Naive B cell (primary cell): ENCODE data around the gene PRKCSH. TPM values are rescaled to one million over a fixed set of nuclear protein-coding genes. Genes with fewer than 3 reads are reported as not detected.

ENCODE experiments used
- ATAC-seq, 2 donors: fragments of 150-1000 bp; cut with Tn5 transposase; 2 replicates each; pipeline ENCODE4 v1.10.0; 2021; ENCODE audit warnings: low read depth in 2 of 2, mild to moderate bottlenecking in 2 of 2, moderate library complexity in 2 of 2
- DNase-seq: peaks from one replicate; pipeline ENCODE4 v3.0.0; 2022
- H3K27ac Mint-ChIP-seq, 6 donors: one replicate each; pipeline ENCODE4 v1.8.0; 2020 to 2022; ENCODE audit warnings: mild to moderate bottlenecking in 6 of 6, mixed read lengths in 6 of 6, moderate library complexity in 5 of 6, inconsistent platforms in 2 of 6
- H3K27me3 Mint-ChIP-seq, 3 donors: one replicate each; pipeline ENCODE4 v1.8.0; 2021 to 2022; ENCODE audit warnings: mixed read lengths in 3 of 3, mild to moderate bottlenecking in 1 of 3
- H3K36me3 Mint-ChIP-seq, 2 donors: one replicate each; pipeline ENCODE4 v1.8.0; 2020 to 2022; ENCODE audit warnings: mixed read lengths in 2 of 2, inconsistent platforms in 1 of 2, mild to moderate bottlenecking in 1 of 2
- H3K4me1 Mint-ChIP-seq, 3 donors: one replicate each; pipeline ENCODE4 v1.8.0; 2020 to 2022; ENCODE audit warnings: mixed read lengths in 3 of 3, inconsistent platforms in 1 of 3, mild to moderate bottlenecking in 1 of 3, moderate library complexity in 1 of 3
- H3K4me3 Mint-ChIP-seq, 8 donors: one replicate each; pipeline ENCODE4 v1.8.0; 2020 to 2022; ENCODE audit warnings: mild to moderate bottlenecking in 8 of 8, mixed read lengths in 8 of 8, moderate library complexity in 8 of 8, inconsistent platforms in 2 of 8
- H3K9me3 Mint-ChIP-seq, 7 donors: one replicate each; pipeline ENCODE4 v1.8.0; 2020 to 2022; ENCODE audit warnings: mixed read lengths in 7 of 7, mild to moderate bottlenecking in 5 of 7, inconsistent platforms in 2 of 7, moderate library complexity in 1 of 7
- polyA plus RNA-seq, 6 donors: library from polyadenylated mRNA; unstranded; fragments of 300-500 nt; fragmentation: Illumina TruSeq; gene quantifications; one replicate each; pipeline ENCODE4 v1.2.3, GENCODE V29; 2021; ENCODE audit warnings: low read depth in 6 of 6

The PRKCSH gene
- polyA plus RNA-seq, 6 donors from 2014 or later, result 32.2 to 79.6 (median 46.9) TPM

DNA sequence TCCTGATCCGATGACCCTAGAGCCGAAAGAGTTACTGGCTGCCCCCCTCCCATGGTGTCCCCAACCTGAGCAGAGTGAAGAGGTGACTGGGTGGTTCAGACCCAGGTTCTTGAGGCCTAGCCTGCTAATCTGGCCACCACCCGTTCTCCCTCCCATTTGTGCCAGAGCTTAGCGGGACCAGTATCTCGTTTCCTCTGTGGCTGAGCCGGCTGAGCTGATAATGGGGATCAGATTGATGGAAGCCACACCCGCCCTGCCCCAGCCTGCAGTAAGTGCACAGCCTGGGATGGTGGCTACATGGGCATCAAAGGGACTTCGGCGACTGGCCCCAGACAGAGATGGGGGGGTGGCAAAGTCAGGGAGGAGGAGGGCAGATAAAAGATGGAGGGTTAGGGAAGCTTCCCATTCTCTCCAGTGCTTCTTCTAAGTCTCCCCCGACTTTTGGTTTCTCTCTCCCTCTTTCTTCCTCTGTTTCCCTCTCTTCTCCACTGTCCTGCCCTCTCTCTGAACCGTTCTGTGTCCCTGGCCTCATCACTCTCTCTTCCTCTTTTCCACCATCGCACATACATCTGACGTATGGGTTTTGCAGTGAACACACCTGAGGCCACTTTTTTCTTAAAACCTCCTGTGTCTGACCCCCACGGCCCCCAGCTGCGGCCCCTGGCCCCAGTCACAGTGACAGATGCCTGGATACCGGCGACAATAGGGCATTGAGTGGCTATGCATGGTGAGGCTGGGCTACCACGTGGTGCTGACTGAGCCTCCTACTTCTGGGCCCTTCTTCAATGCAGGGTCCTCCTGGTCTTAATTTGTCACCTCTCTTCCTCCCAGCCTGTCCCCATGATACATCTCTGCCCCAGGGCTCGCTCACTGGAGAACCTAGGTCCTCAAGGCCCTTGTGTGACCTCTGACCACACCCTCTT lies 43.0 kb downstream of the PRKCSH start:
- peak overlapping the region in 2 of 6 donors; percentile 44 to 91 for H3K27ac Mint-ChIP-seq
- H3K27me3 Mint-ChIP-seq, result peaks cover 18 to 57% (median 40%) of the 10 kb centered on the region in 3 donors
- peak; percentile 19 for DNase-seq
- H3K9me3 Mint-ChIP-seq, result peaks cover 0 to 5% (median 0%) of the 10 kb centered on the region in 7 donors
- peaks cover 0 to 4% of the 10 kb centered on the region in 2 donors for H3K36me3 Mint-ChIP-seq
- peaks cover 24 to 32% (median 26%) of the 10 kb centered on the region in 3 donors for H3K4me1 Mint-ChIP-seq
- ATAC-seq, result peak in 1 of 2 donors; percentile 20
- H3K4me3 Mint-ChIP-seq, result peak overlapping the region in 4 of 8 donors; percentile 19 to 67 (median 57)

DNA sequence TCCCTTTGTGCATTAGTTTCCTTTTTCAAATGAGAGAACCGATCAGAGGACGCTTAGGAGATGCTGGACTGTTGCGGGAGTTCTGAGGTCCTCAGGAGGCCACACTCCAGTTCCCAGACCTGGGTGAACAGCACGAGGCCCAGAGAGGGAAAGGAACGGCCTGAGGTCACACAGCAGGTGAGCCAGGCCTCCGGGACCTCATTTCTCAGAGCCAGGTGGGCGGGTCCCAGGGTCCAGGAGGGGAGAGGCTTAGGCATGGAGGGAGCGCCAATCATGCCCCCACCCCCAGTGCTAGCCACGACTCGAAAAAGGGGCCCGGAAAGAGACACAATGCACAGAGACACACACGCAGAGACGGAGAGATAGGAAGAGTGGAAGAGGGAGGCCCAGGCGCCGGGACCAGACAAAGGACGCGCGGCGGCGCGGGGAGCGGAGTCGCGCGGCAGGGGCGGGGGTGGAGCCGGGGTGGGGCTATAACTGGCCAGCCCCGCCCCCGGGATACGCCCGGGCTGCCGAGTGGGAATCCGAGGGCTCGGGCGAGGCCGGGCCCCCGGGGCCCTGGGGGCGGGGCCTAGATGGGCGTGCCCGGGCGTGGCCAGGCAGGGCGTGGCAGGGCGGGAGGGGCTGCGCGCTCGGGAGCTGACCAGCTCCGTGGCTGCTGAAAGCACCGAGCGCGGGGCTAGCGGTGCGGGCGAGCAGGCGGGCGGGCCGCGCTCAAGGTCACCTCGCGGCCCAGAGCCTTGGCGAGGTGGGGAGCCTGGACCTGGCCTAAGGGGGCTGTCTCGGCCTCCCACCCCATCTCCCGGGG lies 43.9 kb downstream of the PRKCSH start:
- Mint-ChIP-seq H3K27me3 (peaks cover 15 to 57% (median 40%) of the 10 kb centered on the region in 3 donors), H3K9me3 (peaks cover 0 to 5% (median 0%) of the 10 kb centered on the region in 7 donors), H3K4me3 (peak overlapping the region in 3 of 8 donors; percentile 19 to 60 (median 54)), H3K4me1 (peaks cover 24 to 32% (median 26%) of the 10 kb centered on the region in 3 donors), H3K36me3 (peaks cover 0 to 4% of the 10 kb centered on the region in 2 donors), H3K27ac (peak overlapping the region in 3 of 6 donors; percentile 44 to 91 (median 73))
- DNase-seq (no peak), ATAC-seq (no peak)

DNA sequence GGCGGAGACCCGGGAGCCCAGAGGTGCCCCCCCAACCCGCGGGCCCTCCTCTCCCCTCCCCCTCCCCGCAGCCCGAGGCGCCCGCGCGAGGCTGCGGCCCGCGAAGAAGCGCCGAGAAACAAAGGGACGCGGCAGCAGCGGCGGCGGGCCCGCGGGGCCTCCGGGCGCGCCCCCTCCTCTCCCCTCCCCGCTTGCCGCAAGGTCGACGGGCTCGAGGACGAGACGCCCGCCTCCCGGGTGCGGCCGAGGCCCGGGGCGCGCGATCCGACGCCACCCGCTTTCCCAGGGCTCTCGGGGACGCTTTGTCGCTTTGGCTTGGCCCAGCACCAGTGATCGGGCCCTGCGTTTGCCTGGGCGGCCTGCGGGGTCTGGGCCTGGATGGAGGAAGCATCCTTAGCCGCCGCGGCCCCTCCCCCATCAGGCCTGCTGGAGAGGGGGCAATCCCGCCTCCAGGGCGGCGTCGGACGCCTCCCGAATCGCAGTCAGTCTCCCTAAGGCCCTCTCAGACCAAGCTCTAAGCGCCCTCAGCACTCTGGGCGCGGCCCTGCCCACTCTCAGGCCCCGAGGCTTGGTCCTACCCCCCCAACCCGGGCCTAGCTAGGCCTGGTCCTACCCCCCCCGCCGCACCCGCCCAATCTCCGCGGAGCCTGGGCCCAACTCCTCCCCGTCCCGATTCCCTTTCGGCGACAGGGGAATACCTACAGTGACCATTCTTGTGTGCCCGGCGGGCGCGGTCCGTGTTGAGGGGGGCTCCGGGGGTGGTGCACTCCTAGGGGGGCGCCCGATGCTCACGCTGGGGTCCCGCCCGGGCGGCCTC lies 44.7 kb downstream of the PRKCSH start:
- ATAC-seq (no peak), DNase-seq (no peak)
- H3K4me1 Mint-ChIP-seq, result peaks cover 24 to 32% (median 26%) of the 10 kb centered on the region in 3 donors
- H3K27me3 Mint-ChIP-seq, result peaks cover 16 to 57% (median 43%) of the 10 kb centered on the region in 3 donors
- peaks cover 3 to 4% of the 10 kb centered on the region in 2 donors for H3K36me3 Mint-ChIP-seq
- peaks cover 0 to 5% (median 0%) of the 10 kb centered on the region in 7 donors for H3K9me3 Mint-ChIP-seq
- peak overlapping the region in 1 of 6 donors; percentile 24 for H3K27ac Mint-ChIP-seq
- H3K4me3 Mint-ChIP-seq, result no peak overlapping the region

DNA sequence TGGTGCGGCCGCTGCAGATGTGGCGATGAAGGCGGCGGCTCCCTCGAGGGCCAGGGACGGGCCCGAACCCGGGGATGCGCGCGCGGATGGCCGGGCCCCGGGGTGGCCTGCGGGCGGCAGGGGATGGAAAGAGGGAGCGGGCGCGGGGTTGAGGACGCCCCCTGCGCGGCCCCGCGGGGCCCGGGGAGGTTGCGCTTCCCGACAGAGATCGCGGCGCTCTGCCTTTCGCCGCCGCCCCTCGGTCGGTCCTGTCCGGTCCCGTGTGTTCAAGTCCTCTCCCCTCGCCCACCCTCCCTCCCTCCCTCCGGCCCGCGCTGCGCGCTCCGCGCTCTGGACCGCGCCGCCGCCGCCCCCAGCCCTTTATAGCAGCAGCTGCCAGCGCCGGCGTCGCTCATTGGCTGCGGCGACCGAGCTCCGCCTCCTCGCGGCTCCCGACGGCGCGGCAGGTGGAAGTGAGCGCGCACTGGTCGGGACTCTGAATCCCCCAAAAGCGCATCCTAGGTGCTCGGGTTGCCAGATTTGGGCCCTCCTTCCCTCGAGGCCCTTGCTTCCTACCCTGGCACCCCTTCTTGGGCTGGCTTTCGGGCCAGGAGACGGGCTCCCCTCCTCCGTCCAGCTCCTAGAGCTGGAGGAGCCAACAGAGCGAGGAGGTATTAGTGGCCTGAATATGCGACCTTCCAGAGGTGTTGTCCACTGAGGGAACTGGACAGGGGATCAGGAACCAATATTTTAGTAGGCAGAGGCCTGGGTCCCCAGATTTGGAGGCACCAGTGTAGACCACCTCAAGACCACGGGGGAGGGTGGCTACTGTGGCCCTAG lies 45.5 kb downstream of the PRKCSH start, which contains the start of gene ELAVL3:
TSS of gene ELAVL3 (minus strand) at position 332 of the 819 bp plus-strand sequence. CDS start 438 bp downstream, outside the sequence.
- peaks cover 3 to 10% of the 10 kb centered on the region in 2 donors for H3K36me3 Mint-ChIP-seq
- peak within 1 kb of the TSS in 4 of 6 donors; percentile 24 to 86 (median 57) for H3K27ac Mint-ChIP-seq
- DNase-seq (no peak), ATAC-seq (no peak)
- peaks cover 18 to 52% (median 45%) of the 10 kb centered on the region in 3 donors for H3K27me3 Mint-ChIP-seq
- H3K9me3 Mint-ChIP-seq, result peaks cover 0 to 5% (median 0%) of the 10 kb centered on the region in 7 donors
- peaks cover 24 to 32% (median 26%) of the 10 kb centered on the region in 3 donors for H3K4me1 Mint-ChIP-seq
- H3K4me3 Mint-ChIP-seq, result peak within 1 kb of the TSS; percentile 53 to 81 (median 74)

DNA sequence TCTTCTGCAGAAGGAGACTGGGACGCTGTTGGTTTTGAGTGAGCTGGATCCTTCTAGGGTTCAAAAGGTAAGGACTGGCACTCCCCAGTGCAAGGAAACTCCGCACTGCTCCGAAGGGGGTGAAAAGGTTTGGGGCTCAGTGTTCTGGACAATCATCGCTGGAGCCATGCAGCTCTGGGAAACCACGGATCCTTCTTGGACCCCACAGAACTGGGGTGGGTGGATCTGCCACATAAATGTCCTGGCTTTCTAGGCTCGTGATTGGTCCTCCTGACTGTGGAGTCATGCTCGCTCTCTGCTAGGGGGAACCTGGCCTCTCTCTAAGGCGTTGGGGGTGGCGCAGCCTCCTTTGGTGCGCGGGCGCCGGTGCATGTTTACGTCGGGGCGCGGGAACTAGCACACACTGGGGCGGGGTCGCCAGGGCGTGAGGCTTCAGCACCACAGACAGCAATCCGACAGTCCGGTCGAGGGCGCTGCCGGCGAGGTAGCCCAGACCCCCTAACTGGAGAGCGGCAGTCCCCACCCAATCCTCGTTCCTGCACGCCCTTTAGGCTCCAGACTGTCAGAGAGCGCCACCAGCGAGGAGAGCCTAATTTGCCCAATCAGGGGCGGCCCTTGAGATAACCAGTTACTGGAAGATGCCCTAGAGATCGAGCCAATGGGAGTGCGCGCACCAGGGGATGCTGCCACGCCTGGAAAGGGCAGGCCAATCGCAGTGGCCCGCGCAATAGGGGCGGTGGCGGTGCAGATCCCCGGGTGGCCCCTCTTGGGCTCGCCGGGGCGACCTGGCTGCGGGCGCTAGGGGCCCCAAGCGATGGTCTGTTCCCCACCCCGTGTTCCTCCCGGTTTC lies 46.3 kb downstream of the PRKCSH start:
- DNase-seq (no peak), ATAC-seq (peak; percentile 42 to 55)
- peak overlapping the region in 7 of 8 donors; percentile 53 to 81 (median 71) for H3K4me3 Mint-ChIP-seq
- H3K4me1 Mint-ChIP-seq, result peaks cover 24 to 32% (median 26%) of the 10 kb centered on the region in 3 donors
- peak overlapping the region in 4 of 6 donors; percentile 54 to 93 (median 73) for H3K27ac Mint-ChIP-seq
- H3K9me3 Mint-ChIP-seq, result peaks cover 0 to 5% (median 0%) of the 10 kb centered on the region in 7 donors
- H3K36me3 Mint-ChIP-seq, result peaks cover 0 to 10% of the 10 kb centered on the region in 2 donors
- peaks cover 18 to 46% (median 40%) of the 10 kb centered on the region in 3 donors for H3K27me3 Mint-ChIP-seq

DNA sequence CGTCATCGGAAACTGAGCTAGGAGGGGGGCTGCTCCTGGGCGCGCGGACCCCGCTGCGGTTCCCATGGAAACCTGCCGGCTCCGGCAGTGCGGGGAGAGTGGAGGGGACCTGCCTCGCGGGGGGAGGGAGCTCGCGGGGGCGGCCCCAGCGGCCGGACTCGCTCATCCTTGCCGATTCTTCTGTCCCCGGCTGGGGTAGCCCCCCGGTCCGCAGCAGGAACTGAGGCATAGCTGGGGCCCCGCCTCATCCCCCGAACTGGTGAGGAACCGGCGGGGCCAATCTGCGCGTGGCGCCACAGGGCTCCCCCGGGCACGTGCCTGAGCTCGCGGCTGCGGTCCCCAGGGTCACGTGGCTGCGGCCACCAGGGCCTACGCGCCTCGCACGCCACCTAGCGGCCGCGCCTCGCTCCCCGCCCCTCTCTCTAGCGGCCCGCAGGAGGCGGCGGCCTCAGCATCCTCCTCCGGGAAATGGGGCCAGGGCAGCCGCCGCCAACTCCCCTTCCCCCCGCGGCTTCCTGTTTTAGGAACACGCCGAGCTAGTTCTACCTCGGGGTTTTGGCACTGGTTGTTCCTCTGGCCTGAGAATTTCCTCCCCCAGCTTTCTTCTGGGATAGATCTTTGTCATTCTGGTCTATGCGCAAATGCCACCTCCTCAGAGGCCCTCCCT lies 47.1 kb downstream of the PRKCSH start:
- Mint-ChIP-seq H3K9me3 (peaks cover 0 to 5% (median 0%) of the 10 kb centered on the region in 7 donors), H3K36me3 (peaks cover 0 to 10% of the 10 kb centered on the region in 2 donors), H3K27me3 (peaks cover 18 to 40% (median 40%) of the 10 kb centered on the region in 3 donors), H3K27ac (peak overlapping the region in 4 of 6 donors; percentile 54 to 93 (median 74)), H3K4me3 (peak overlapping the region; percentile 54 to 80 (median 70)), H3K4me1 (peaks cover 24 to 32% (median 26%) of the 10 kb centered on the region in 3 donors)
- peak; percentile 79 to 80 for ATAC-seq
- DNase-seq, result peak; percentile 83

DNA sequence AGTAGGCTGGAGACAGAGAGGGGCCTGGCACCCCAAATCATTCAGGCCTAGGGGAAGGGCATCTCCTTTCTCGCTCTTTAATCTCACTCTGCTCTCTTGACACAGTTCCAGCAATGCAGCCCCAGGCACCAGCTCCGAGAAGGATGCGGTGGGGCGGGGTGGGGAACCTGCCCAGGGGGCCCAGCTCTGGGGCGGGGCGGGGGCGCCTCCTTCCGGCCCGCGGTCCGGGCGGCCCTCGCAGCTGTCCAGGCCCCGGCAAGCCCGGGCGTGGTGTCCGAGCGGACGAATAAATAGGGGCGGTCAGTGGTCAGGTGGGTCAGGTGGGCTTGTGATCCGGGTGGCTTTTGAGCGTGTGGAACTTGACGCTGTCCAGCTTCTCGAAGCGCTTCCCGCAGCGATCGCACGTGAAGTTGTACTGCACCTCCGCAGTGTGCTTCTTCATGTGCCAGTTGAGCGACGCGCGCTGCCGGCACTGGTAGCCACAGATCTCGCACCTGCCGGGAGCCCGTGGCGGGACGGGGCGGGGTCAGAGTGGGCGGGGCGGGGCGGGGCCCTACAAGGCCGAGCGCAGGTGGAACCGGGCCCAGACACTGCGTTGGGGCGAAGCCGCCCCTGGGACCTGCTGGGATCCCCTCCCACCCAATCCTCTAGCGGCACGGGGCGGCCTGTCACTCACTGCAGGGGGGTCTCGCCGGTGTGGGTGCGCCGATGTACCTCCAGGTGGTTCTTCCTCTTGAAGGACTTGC lies 48.1 kb downstream of the PRKCSH start:
- DNase-seq (no peak), ATAC-seq (no peak)
- Mint-ChIP-seq H3K9me3 (peaks cover 0 to 5% (median 0%) of the 10 kb centered on the region in 7 donors), H3K27ac (no peak overlapping the region), H3K4me3 (peak overlapping the region in 1 of 8 donors; percentile 62), H3K4me1 (peaks cover 22 to 31% (median 23%) of the 10 kb centered on the region in 3 donors), H3K27me3 (peaks cover 15 to 35% (median 32%) of the 10 kb centered on the region in 3 donors), H3K36me3 (peaks cover 0 to 10% of the 10 kb centered on the region in 2 donors)

DNA sequence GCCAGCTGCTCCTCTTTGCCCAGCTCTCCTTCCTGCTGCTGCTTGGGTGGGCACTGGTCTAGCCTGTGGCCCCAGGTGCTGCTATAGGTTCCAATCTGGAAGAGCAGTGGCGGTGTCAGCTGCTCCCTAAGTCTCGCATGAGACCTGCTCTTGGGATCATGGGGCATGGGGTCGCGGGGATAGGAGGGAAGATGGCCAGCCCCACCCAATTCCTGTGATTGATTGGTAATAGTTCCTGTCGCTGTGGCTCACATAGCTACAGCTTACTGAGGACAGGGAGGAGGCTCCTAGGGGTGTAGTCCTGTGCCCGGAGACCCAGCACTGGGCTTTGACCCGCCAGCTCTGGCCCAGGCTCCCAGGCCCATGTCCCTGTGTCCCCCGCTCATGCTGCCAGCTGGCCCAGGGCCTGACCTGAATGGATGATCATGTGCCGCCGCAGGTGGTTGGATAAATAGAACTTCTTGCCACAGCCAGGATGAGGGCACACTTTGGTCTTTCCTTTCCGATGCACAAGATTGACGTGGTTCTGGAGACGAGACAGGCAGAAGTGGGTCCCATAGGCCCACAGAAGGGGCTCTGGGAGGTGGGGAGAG lies 49.9 kb downstream of the PRKCSH start:
- Mint-ChIP-seq H3K4me1 (peaks cover 17 to 23% (median 20%) of the 10 kb centered on the region in 3 donors), H3K27ac (no peak overlapping the region), H3K36me3 (peaks cover 4 to 16% of the 10 kb centered on the region in 2 donors), H3K9me3 (peaks cover 0 to 3% (median 0%) of the 10 kb centered on the region in 7 donors), H3K4me3 (no peak overlapping the region), H3K27me3 (peaks cover 9 to 26% (median 23%) of the 10 kb centered on the region in 3 donors)
- ATAC-seq (no peak), DNase-seq (no peak)

DNA sequence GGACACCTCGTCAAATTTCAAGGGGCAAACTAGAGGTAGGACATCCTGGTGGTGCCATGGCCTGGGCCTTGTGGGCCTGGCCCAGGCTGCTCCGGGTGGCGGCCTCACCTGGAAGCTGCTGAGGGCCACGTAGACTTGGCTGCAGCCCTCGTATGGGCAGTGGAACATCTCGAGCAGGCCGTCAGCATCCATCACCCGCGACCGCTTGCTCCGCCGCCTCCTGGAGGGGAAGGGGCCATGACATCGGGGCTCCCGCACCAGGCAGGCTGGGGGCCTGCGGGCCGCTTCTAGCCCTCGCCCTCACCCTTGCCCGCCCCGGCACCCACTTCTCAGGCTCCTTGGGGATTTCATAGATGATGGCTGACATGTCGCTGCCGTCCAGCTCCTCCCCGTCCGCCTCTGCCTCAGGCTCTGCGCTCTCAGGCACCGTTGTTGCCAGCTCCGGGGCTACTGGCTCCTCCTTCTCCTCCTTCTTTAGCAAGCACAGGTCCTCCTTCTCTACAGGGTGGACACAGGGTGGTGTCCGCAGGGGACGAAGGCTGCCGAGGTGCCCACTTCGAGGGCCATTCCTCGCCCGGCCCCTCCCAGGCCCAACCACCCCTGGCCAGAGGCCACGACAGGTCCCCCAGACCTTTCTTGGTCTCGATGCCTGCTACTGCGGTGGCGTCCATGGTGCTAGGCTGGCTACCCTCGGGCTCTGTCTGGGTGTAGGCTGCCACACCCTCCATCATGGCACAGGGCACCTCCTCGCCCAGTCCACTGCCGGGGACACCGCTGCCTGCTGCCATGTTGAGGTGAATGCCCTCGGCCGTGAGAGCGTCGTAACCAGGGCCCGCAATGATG lies 51.4 kb downstream of the PRKCSH start:
- ATAC-seq (no peak), DNase-seq (no peak)
- no peak overlapping the region for H3K27ac Mint-ChIP-seq
- no peak overlapping the region for H3K4me3 Mint-ChIP-seq
- peaks cover 13 to 20% (median 14%) of the 10 kb centered on the region in 3 donors for H3K4me1 Mint-ChIP-seq
- peaks cover 9 to 24% of the 10 kb centered on the region in 2 donors for H3K36me3 Mint-ChIP-seq
- H3K9me3 Mint-ChIP-seq, result no peaks in the 10 kb centered on the region
- H3K27me3 Mint-ChIP-seq, result peaks cover 4 to 17% (median 13%) of the 10 kb centered on the region in 3 donors
